Stimulated activated CD4-positive, alpha-beta T cell treated with anti-CD3 and anti-CD28 coated beads, TNF-alpha, amount 100 ng/mL, for 1 hour (primary cell): ENCODE results near the gene PCP2.

Experiments used
- DNase-seq, 3 donors: peaks; one replicate each; pipeline ENCODE4 v3.0.0-alpha.2; 2020; ENCODE audit warnings: low read depth in 3 of 3, low spot score in 1 of 3

PCP2 gene

GRCh38 chr19:7619671-7620441, 13.7 kb downstream of the PCP2 start:
- DNase-seq, result no peak

- DNase-seq, result no peak
Measured at GRCh38 chr19:7618771-7619510, 14.6 kb downstream of the PCP2 start.

GRCh38 chr19:7618348-7618747, 15.2 kb downstream of the PCP2 start:
- DNase-seq, result no peak

GRCh38 chr19:7617735-7618134, 15.8 kb downstream of the PCP2 start:
- no peak for DNase-seq

GRCh38 chr19:7617172-7617571, 16.3 kb downstream of the PCP2 start:
- no peak for DNase-seq

GRCh38 chr19:7614859-7615741, 18.4 kb downstream of the PCP2 start:
- no peak for DNase-seq

- DNase-seq, result no peak
Measured at GRCh38 chr19:7612282-7613274, 20.9 kb downstream of the PCP2 start.

- DNase-seq, result no peak
Measured at GRCh38 chr19:7611541-7612279, 21.8 kb downstream of the PCP2 start.

- DNase-seq, result no peak
Measured at GRCh38 chr19:7610491-7611240, 22.9 kb downstream of the PCP2 start.

GRCh38 chr19:7607874-7608560, 25.5 kb downstream of the PCP2 start:
- no peak for DNase-seq

GRCh38 chr19:7607212-7607873, 26.2 kb downstream of the PCP2 start:
- no peak for DNase-seq

GRCh38 chr19:7606289-7606688, 27.2 kb downstream of the PCP2 start:
- DNase-seq, result no peak

- DNase-seq, result no peak
Measured at GRCh38 chr19:7605490-7606222, 27.9 kb downstream of the PCP2 start.

GRCh38 chr19:7603919-7604318, 29.6 kb downstream of the PCP2 start:
- DNase-seq, result no peak

- DNase-seq, result no peak
Measured at GRCh38 chr19:7602935-7603497, 30.5 kb downstream of the PCP2 start.

GRCh38 chr19:7602240-7602934, 31.1 kb downstream of the PCP2 start:
- no peak for DNase-seq
